Lower lobe of right lung (tissue), 2 donors: ENCODE measurements around the gene COPB2. TPM values are rescaled to one million over a fixed set of nuclear protein-coding genes. Genes with fewer than 3 reads are reported as not detected.

Source experiments
- ATAC-seq, 2 donors: fragments of 200-7000 bp; cut with Tn5 transposase; one replicate each; pipeline ENCODE4 v1.9.1; 2020 to 2022; ENCODE audit warnings: mild to moderate bottlenecking in 2 of 2, moderate library complexity in 2 of 2
- DNase-seq: peaks from one replicate; pipeline ENCODE4 v3.0.0-alpha.2; 2020
- H3K27ac ChIP-seq: fragments of 200-600 bp; one replicate; pipeline ENCODE4 v1.8.0; 2022
- H3K27me3 ChIP-seq: fragments of 200-600 bp; one replicate; pipeline ENCODE4 v1.8.0; 2022; ENCODE audit warnings: low read depth
- H3K36me3 ChIP-seq: fragments of 200-600 bp; one replicate; pipeline ENCODE4 v1.8.0; 2022; ENCODE audit warnings: mild to moderate bottlenecking
- H3K4me1 ChIP-seq: fragments of 200-600 bp; one replicate; pipeline ENCODE4 v1.8.0; 2022
- H3K4me3 ChIP-seq: fragments of 200-600 bp; one replicate; pipeline ENCODE4 v1.8.0; 2022; ENCODE audit warnings: mild to moderate bottlenecking
- H3K9me3 ChIP-seq: fragments of 200-600 bp; one replicate; pipeline ENCODE4 v1.8.0; 2022
- intact Hi-C: fragments of 100-400 bp; cut with DNase I; formaldehyde crosslinking; loops from one replicate; pipeline ENCODE4 v1.11.0; 2022
- total RNA-seq: library from RNA; stranded (reverse); fragmentation: NEBNext Ultra II Directional; extraction: Animal tissue kit (Norgen Biotek cat#: 25700); gene quantifications from one replicate; pipeline ENCODE4 v1.2.1, GENCODE V29; 2021
- TF ChIP-seq, protein P1 (sequence below): fragments of 200-600 bp; IDR thresholded peaks from one replicate; pipeline ENCODE4 v1.8.0; 2022; ENCODE audit warnings: antibody characterized with exemption, mild to moderate bottlenecking
- donor health status: DM: no; HTN: yes; CAD: no; lungs with severe emphysema.

COPB2 gene
- total RNA-seq, 1 donor from 2014 or later, result 109 TPM

DNA sequence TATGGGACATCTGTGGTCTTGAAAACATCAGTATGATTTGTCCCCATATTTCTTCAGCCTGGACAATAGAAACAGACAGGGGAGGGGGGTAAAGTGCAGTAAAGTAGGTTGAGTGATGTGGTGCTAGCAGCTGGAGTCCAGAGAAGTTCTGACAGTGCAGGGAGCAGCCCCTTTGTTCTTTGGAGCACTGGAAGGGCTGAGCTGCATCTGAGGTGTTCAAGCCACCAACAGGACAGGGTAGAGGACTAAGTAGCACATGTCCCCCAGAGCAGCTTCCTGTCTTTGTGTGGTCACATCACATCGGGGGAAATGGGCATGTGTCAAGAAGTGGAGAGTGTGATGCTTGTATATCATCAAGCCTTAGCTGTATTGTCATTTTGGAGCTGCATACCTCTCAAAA lies 33.6 kb downstream of the COPB2 start:
- H3K4me1 ChIP-seq, result no peaks in the 10 kb centered on the region
- intact Hi-C loops, result no loop called here
- ATAC-seq (no peak), DNase-seq (no peak)
- H3K27me3 ChIP-seq, result no peaks in the 10 kb centered on the region
- peaks cover 100% of the 10 kb centered on the region for H3K36me3 ChIP-seq
- H3K27ac ChIP-seq, result no peak overlapping the region
- H3K9me3 ChIP-seq, result no peaks in the 10 kb centered on the region
- TF ChIP-seq, protein P1, sequence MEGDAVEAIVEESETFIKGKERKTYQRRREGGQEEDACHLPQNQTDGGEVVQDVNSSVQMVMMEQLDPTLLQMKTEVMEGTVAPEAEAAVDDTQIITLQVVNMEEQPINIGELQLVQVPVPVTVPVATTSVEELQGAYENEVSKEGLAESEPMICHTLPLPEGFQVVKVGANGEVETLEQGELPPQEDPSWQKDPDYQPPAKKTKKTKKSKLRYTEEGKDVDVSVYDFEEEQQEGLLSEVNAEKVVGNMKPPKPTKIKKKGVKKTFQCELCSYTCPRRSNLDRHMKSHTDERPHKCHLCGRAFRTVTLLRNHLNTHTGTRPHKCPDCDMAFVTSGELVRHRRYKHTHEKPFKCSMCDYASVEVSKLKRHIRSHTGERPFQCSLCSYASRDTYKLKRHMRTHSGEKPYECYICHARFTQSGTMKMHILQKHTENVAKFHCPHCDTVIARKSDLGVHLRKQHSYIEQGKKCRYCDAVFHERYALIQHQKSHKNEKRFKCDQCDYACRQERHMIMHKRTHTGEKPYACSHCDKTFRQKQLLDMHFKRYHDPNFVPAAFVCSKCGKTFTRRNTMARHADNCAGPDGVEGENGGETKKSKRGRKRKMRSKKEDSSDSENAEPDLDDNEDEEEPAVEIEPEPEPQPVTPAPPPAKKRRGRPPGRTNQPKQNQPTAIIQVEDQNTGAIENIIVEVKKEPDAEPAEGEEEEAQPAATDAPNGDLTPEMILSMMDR, result no peak
- no peak overlapping the region for H3K4me3 ChIP-seq

DNA sequence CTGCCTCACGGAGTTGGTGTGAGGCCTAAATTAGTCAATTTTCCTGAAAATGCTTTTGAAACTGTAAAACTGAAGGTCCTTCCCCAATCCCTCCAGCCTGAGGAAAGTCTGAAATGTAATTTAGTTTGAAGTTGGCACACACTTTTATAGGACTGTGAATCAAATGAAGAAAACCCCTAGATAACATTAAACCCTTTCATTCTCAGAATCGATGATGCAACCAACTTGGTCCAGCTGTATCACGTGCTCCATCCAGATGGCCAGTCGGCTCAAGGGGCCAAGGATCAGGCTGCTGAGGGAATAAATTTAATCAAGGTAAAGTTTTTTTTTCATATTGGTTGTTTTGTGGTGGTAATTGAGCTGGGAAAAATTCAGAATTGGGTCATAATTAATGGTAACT lies 34.0 kb downstream of the COPB2 start:
- Histone ChIP-seq H3K9me3 (no peaks in the 10 kb centered on the region), H3K27me3 (no peaks in the 10 kb centered on the region), H3K4me3 (no peak overlapping the region), H3K27ac (no peak overlapping the region), H3K36me3 (peaks cover 100% of the 10 kb centered on the region), H3K4me1 (no peaks in the 10 kb centered on the region)
- intact Hi-C loops, result no loop called here
- TF ChIP-seq, protein P1, result no peak
- ATAC-seq, result no peak
- no peak for DNase-seq

DNA sequence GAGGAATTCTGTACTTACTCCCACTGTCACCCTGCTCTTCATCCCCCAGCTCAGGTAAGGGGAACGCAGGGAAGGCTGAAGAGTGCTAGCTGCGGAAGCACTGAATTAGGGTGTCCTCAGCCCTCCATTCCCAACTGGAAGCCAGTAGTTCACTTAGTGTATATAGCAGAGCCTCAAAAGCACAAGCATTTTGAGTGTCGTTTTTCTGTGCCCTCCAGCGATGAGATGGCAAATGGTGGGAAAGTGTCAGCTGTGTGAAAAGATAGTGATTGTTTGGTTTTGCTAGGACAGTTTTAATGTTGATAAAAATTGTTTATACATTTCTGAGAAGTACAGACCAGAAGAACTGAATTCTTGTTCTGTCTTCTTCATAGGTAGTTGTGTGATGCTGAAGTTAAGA lies 34.8 kb downstream of the COPB2 start:
- intact Hi-C loops, result no loop called here
- Histone ChIP-seq H3K4me3 (no peak overlapping the region), H3K4me1 (no peaks in the 10 kb centered on the region), H3K36me3 (peaks cover 100% of the 10 kb centered on the region), H3K27ac (no peak overlapping the region), H3K27me3 (no peaks in the 10 kb centered on the region), H3K9me3 (no peaks in the 10 kb centered on the region)
- TF ChIP-seq, protein P1, result no peak
- DNase-seq (no peak), ATAC-seq (peak in 1 of 2 donors; percentile 14)

DNA sequence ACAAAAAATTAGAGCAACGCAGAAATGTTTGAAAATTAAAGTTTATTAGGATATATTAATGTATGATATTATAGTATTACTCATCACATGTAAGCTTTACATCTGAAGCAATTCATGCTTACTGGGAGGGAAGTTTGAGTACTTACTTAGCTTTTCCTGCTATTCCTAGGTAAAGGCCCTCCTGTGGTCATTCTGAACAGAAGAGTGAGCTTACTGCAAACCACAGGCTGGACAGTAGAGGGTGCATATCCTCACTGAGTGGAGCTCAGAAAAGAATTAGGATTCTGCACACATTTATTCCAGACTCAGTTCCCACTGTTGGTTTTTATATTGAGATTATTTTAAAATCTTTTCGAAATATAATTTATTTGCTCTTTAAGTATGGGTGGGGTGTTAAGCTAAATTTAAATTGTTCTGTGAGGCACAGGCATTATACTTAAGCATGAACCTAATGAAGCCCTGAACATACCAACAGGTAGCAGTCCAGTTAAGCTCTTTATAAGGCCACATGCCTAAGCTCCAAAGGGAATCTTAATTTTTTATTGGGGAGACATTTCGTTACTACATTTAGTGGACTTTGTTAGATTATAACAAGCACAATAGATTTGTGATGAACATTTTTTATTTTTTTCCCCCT lies 35.4 kb downstream of the COPB2 start:
- TF ChIP-seq, protein P1, result peak; percentile 35
- DNase-seq (no peak), ATAC-seq (peak; percentile 62)
- no peaks in the 10 kb centered on the region for H3K27me3 ChIP-seq
- intact Hi-C loops, result no loop called here
- H3K4me1 ChIP-seq, result no peaks in the 10 kb centered on the region
- H3K9me3 ChIP-seq, result no peaks in the 10 kb centered on the region
- H3K27ac ChIP-seq, result no peak overlapping the region
- H3K36me3 ChIP-seq, result peaks cover 100% of the 10 kb centered on the region
- no peak overlapping the region for H3K4me3 ChIP-seq

DNA sequence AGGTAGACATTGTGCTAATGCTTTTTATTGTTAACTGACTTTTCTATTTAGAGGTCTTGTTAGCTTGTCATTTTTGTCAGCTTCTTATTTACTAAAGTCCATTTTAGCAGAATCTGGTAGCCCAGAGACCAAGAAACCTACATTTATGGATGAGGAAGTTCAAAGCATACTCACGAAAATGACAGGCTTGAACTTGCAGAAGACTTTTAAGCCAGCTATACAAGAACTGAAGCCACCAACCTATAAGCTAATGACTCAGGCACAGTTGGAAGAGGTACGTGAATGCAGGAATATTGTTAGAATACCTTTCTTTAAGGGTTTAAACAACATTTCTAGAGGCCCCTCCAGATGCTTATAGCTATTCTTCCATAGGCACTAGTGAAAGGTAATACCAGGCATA lies 42.7 kb downstream of the COPB2 start:
- Histone ChIP-seq H3K27ac (no peak overlapping the region), H3K27me3 (no peaks in the 10 kb centered on the region), H3K4me1 (peaks cover 19% of the 10 kb centered on the region), H3K4me3 (no peak overlapping the region), H3K36me3 (peaks cover 51% of the 10 kb centered on the region), H3K9me3 (no peaks in the 10 kb centered on the region)
- TF ChIP-seq, protein P1, result no peak
- ATAC-seq (no peak), DNase-seq (no peak)
- intact Hi-C loops, result no loop called here
